Endothelial cell (in vitro differentiated cells): ENCODE data around the gene MYLK. TPM values are rescaled to one million over a fixed set of nuclear protein-coding genes. Genes with fewer than 3 reads are reported as not detected.

Experiments used
- DNase-seq: peaks from one replicate; pipeline ENCODE4 v3.0.0; 2021; ENCODE audit warnings: low spot score
- H3K27ac Mint-ChIP-seq: one replicate; pipeline ENCODE4 v1.8.0; 2021; ENCODE audit warnings: mixed read lengths, inconsistent platforms; ENCODE audit not compliant: unreplicated experiment
- H3K27me3 Mint-ChIP-seq: one replicate; pipeline ENCODE4 v1.8.0; 2021; ENCODE audit warnings: mild to moderate bottlenecking, moderate library complexity, mixed read lengths, inconsistent platforms; ENCODE audit not compliant: unreplicated experiment
- H3K36me3 Mint-ChIP-seq: one replicate; pipeline ENCODE4 v1.8.0; 2021; ENCODE audit warnings: mild to moderate bottlenecking, low read depth, mixed read lengths, inconsistent platforms; ENCODE audit not compliant: unreplicated experiment
- H3K4me1 Mint-ChIP-seq: one replicate; pipeline ENCODE4 v1.8.0; 2021; ENCODE audit warnings: mild to moderate bottlenecking, mixed read lengths, inconsistent platforms; ENCODE audit not compliant: unreplicated experiment
- H3K4me3 Mint-ChIP-seq: one replicate; pipeline ENCODE4 v1.8.0; 2021; ENCODE audit warnings: mild to moderate bottlenecking, mixed read lengths, inconsistent platforms; ENCODE audit not compliant: unreplicated experiment
- H3K9me3 Mint-ChIP-seq: one replicate; pipeline ENCODE4 v1.8.0; 2021; ENCODE audit warnings: mixed read lengths, inconsistent platforms; ENCODE audit not compliant: unreplicated experiment
- CTCF ChIP-seq: fragments of 200-600 bp; sonication (generic); IDR thresholded peaks from one replicate; pipeline ENCODE4 v1.5.0; 2021; ENCODE audit warnings: antibody characterized with exemption; ENCODE audit not compliant: unreplicated experiment
- total RNA-seq: library from RNA; stranded (reverse); fragmentation: NEBNext Ultra II Directional; extraction: Animal tissue kit (Norgen Biotek cat#: 25700); gene quantifications from one replicate; pipeline ENCODE4 v1.2.1, GENCODE V29; 2021; ENCODE audit not compliant: unreplicated experiment

The MYLK gene
- total RNA-seq, 1 donor from 2014 or later, result 7.8 TPM

- Mint-ChIP-seq H3K27ac (no peak overlapping the region), H3K9me3 (no peaks in the 10 kb centered on the region), H3K4me1 (peaks cover 24% of the 10 kb centered on the region), H3K27me3 (peaks cover 7% of the 10 kb centered on the region), H3K36me3 (no peaks in the 10 kb centered on the region), H3K4me3 (no peak overlapping the region)
- TF ChIP-seq CTCF, result no peak
- DNase-seq, result no peak
These were observed 201.2 kb downstream of the MYLK start for GRCh38 chr3:123682781-123683504.

GRCh38 chr3:123682302-123682701, 201.8 kb downstream of the MYLK start:
- Mint-ChIP-seq H3K27me3 (peaks cover 6% of the 10 kb centered on the region), H3K4me1 (peaks cover 18% of the 10 kb centered on the region), H3K9me3 (no peaks in the 10 kb centered on the region), H3K27ac (no peak overlapping the region), H3K4me3 (no peak overlapping the region), H3K36me3 (no peaks in the 10 kb centered on the region)
- DNase-seq, result no peak
- no peak for TF ChIP-seq CTCF

- no peaks in the 10 kb centered on the region for H3K9me3 Mint-ChIP-seq
- peaks cover 4% of the 10 kb centered on the region for H3K27me3 Mint-ChIP-seq
- no peak for TF ChIP-seq CTCF
- no peaks in the 10 kb centered on the region for H3K36me3 Mint-ChIP-seq
- peaks cover 15% of the 10 kb centered on the region for H3K4me1 Mint-ChIP-seq
- H3K4me3 Mint-ChIP-seq, result no peak overlapping the region
- no peak for DNase-seq
- H3K27ac Mint-ChIP-seq, result no peak overlapping the region
These were observed 204.3 kb downstream of the MYLK start for GRCh38 chr3:123679712-123680386.

- Mint-ChIP-seq H3K27me3 (peaks cover 9% of the 10 kb centered on the region), H3K36me3 (peaks cover 3% of the 10 kb centered on the region), H3K4me3 (no peak overlapping the region), H3K27ac (no peak overlapping the region), H3K9me3 (no peaks in the 10 kb centered on the region), H3K4me1 (peaks cover 15% of the 10 kb centered on the region)
- no peak for TF ChIP-seq CTCF
- DNase-seq, result no peak
These were observed 206.0 kb downstream of the MYLK start for GRCh38 chr3:123678108-123678511.
